KOPT-K1 (cell line): ENCODE data around the gene NHSL1.

Experiments
- H3K27ac ChIP-seq: fragments of 200-600 bp; sonication (generic); 2 replicates; pipeline ENCODE4 v1.5.1; 2016; ENCODE audit warnings: antibody characterized with exemption, mild to moderate bottlenecking, low read depth, low read length; ENCODE audit not compliant: poor library complexity, severe bottlenecking
- H3K36me3 ChIP-seq: fragments of 200-600 bp; sonication (generic); 2 replicates; pipeline ENCODE4 v1.5.1; 2017; ENCODE audit warnings: antibody characterized with exemption, mild to moderate bottlenecking, low read length, moderate library complexity; ENCODE audit not compliant: insufficient read depth
- H3K9me3 ChIP-seq: fragments of 200-600 bp; sonication (generic); 2 replicates; pipeline ENCODE4 v1.5.1; 2017; ENCODE audit warnings: antibody characterized with exemption, low read length, mild to moderate bottlenecking; ENCODE audit not compliant: insufficient read depth, poor library complexity, severe bottlenecking

The NHSL1 gene

DNA sequence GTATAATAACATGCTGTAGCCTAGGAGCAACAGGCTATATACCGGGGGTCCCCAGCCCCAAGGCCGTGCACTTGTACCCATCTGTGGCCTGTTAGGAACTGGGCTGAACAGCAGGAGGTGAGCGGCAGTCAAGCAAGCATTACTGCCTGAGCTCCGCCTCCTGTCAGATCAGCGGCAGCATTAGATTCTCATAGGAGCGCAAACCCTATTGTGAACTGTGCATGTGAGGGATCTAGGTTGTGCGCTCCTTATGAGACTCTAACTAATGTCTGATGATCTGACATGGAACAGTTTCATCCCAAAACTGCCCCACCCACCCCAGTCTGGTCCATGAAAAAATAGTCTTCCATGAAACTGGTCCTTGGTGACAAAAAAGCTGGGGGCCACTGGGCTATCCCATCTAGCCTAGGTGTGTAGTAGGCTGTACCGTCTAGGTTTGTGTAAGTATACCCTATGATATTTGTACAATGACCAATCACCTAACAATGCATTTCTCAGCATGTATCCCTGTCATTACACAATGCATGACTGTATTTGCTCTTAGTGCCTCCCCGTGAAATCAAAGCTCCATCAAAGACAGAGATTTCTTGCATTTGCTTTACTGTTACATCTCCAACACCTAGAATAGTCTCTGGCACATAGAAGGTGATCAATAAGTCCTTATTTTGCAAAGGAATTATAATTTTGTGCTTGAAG is 30.8 kb downstream of the NHSL1 start:
- no peaks in the 10 kb centered on the region for H3K9me3 ChIP-seq
- H3K27ac ChIP-seq: no peak overlapping the region
- H3K36me3 ChIP-seq: no peaks in the 10 kb centered on the region

DNA sequence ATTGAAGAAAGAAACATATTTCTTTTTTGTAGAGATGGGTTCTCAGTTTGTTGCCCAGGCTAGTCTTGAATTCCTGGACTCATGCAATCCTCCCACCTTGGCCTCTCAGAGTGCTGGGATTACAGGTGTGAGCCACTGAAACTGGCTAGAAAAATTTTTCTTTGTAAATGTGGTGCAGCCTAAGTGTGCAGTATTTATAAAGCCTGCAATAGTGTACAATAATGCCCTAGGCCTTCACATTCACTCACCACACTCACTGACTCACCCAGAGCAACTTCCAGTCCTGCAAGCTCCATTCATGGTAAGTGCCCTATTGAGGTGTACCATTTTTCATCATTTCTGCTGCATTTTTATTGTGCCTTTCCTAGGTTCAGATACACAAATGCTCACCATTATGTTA is 31.4 kb downstream of the NHSL1 start:
- Histone ChIP-seq H3K27ac (no peak overlapping the region), H3K36me3 (no peaks in the 10 kb centered on the region)

DNA sequence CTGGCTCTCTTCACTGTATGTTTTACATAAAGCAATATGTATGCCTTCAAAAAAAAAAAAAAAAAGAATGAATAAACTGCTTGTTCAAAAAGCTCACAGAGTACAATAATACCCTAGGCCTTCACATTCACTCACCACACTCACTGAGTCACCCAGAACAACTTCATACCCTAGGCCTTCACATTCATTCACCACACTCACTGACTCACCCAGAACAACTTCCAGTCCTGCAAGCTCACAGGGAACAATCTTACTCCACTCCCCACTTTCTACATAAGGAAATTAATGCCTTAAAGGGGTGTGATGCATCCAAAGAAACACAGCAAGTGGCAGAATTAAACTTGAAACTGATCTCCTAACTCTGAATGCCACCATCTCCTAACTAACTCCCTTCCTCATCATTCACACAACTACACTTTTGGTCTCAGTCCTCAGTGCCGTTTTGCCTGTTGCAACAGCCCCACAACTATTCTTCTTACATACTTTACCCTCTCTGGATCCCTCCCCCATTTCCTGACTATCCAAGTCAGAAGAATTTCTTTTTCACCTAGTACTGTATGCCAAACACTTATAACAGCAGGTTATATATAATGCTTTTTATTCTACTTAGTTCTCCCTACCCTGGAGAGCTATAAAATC is 34.2 kb downstream of the NHSL1 start:
- Histone ChIP-seq H3K27ac (no peak overlapping the region), H3K36me3 (no peaks in the 10 kb centered on the region), H3K9me3 (no peaks in the 10 kb centered on the region)

More for the DNA sequence above, 31.4 kb downstream of the NHSL1 start:
- H3K9me3 ChIP-seq: no peaks in the 10 kb centered on the region

DNA sequence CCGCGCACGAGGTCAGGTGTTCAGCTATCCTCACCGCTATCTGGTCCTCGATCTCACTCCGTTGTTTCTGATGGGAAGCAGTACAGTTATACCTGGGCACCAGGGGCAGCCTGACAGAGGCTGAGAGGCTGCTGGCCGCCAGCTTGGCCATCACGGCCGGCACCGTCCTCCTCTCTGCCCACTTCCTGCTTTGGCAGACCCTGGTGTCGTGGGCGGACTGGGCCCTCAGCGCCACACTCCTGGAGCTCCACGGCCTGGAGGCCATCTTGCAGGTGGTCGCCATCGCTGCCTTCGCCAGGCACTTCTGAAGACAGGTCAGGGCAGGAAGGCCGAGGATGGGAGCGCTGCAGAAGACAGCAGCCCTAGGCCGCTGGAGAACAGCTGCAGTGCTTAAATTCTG is 35.2 kb downstream of the NHSL1 start:
- Histone ChIP-seq H3K27ac (no peak overlapping the region), H3K36me3 (no peaks in the 10 kb centered on the region), H3K9me3 (no peaks in the 10 kb centered on the region)

DNA sequence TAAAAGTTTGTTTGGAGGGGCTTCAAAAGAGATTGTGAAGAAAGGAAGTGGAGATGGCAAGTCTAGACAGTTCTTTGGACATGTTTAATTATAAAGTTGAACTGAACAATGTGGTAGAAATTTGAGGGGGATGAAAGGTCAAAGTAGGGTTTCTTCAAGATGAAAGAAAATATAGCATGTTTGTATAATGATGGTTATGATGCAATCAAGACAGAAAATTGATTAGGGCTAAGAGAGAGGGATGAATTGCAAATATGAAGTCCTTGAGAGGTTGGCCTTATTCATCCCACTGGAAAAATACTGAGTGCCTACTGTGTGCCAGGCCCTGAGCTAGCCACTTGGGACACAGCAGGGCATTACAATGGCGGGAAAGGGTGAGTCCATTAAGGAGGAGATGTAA is 37.6 kb downstream of the NHSL1 start:
- no peaks in the 10 kb centered on the region for H3K36me3 ChIP-seq

DNA sequence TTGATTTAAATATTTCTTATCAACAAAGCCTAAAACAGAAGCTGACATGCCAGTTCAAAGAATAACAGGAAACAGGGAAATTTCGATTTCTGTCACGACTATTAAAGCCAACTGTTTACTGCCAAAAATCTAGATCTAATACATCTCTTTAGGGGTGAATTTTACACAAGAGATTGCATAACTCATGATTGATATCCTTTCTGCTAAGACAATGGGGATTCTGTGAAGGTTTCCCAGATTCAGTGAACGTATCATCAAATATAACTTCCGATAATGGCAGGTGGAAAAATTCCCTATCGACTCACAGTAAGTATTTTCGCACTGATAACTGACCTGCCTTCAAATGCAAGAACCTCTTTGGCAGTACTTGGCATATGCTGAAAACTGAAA is 42.9 kb downstream of the NHSL1 start:
- Histone ChIP-seq H3K36me3 (no peaks in the 10 kb centered on the region), H3K9me3 (no peaks in the 10 kb centered on the region), H3K27ac (peak overlapping the region; percentile 37)

More for the DNA sequence above, 37.6 kb downstream of the NHSL1 start:
- Histone ChIP-seq H3K9me3 (no peaks in the 10 kb centered on the region), H3K27ac (no peak overlapping the region)

DNA sequence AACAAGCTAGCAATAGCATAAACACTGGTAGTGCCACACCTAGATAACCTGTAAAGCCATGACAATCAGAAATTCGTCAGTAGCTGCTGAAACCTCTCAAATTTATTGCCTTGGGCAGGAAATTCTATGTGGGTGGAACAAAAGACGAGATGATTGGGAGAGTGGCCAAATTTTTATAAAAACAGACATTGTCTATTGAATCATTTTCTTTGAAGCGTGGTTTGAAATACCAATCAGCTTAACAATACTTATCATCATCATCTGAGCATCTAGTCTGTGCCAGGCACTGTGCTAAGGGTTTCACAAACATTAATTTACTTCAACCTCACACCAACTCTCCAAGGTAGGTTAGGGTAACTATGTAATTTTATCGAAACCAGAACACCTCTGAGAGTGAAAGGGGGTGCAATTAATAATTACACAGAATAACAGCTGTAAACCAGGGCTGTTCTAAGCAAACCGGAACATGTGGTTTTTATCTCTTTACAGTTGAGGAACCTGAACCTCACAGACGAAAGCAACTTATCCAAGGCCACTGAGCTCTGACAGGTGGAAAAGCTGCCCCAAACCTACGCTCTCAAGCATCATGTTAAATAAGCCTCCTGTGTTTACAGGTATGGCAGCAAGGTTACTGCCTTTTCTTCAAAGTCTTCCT is 43.4 kb downstream of the NHSL1 start:
- Histone ChIP-seq H3K36me3 (no peaks in the 10 kb centered on the region), H3K27ac (peak overlapping the region; percentile 37), H3K9me3 (no peaks in the 10 kb centered on the region)

DNA sequence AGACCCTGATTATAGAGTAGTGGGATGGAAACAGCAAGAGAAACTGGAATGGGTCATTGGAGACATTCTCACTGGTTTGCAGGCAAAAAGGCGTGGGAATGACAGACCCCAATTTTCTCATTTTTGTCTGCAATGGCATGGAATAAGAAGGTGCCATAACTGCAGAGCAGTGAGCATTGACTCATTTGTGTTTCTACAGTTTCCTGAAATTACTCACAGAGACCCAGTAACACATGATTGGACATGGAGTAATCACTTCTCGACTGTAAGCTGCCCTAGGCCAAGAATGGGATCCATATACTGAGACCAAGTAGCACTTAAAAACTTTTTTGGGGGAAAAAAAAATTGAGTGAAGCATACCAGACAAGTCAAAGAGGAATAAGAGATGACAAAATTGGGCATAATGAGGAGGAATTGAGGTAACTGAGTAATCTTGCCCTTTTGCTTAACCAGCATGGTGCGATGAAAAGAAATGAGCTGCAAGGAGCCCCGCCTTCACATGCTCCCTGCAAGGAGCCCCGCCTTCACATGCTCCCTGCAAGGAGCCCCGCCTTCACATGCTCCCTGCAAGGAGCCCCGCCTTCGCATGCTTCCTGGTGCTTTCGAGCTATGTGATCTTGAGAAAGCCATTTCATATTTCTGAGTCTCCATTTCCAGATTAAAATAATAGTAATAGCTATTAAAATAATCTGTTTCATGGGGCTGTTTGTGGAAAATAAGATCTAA is 44.1 kb downstream of the NHSL1 start:
- Histone ChIP-seq H3K9me3 (no peaks in the 10 kb centered on the region), H3K36me3 (no peaks in the 10 kb centered on the region), H3K27ac (peak overlapping the region; percentile 37)

DNA sequence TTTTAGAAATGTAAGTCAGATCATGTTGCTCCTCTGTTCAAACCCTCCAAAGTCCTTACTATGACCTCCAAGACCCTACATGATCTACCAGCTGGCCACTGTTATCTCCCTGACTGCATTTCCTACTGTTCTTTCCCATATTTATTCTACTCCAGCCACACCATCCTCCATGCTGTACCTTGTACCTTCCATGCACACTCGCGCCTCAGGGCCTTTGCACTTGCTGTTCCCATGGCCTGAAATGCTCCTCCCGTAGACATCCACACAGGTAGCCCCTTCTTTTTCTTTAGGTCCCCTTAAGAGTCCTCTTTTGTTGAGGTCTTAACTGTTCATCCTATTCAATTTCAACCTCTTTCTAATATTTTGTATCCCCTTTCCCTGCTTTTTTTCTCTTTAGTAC is 48.3 kb downstream of the NHSL1 start:
- no peak overlapping the region for H3K27ac ChIP-seq

DNA sequence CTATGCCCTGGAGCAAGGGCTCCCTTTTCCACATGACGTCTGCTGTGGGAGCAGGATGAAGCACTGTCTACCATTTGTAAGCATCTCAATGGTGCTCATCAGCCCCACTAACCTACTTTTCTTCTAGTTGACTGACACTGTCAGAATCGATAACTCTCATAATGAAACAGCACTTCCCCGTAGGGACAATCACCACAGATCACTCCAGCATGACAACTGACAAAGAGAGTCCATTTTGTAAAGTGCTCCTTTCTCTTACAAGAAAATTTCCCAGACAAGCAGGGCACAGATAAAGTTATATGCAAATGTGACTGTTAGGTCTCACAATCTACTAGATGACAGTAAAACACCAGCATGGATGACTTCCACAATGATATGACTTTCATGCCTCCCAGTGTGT is 48.8 kb downstream of the NHSL1 start:
- no peak overlapping the region for H3K27ac ChIP-seq

More for the DNA sequence above, 48.3 kb downstream of the NHSL1 start:
- Histone ChIP-seq H3K9me3 (no peaks in the 10 kb centered on the region), H3K36me3 (no peaks in the 10 kb centered on the region)

DNA sequence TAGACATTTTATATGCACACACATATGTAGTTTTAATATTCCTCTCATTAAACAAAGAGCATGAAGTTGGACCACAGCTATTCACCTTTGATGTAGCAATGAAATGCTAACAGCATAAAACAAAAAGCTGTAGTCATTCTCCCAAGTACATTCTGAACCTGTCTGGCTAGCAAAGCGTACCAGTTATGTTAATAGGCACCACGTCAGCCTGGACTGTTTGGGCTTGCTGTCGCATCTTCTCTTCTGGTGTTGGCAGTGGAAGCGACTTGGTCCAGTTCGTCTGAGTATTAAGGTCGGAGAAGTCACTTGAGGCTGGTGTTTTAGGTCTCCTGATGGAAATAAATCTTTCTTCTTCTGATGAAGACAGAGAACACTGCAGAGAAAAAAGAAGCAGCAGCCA is 52.5 kb downstream of the NHSL1 start:
- no peaks in the 10 kb centered on the region for H3K36me3 ChIP-seq
- H3K9me3 ChIP-seq: no peaks in the 10 kb centered on the region
- no peak overlapping the region for H3K27ac ChIP-seq

More for the DNA sequence above, 48.8 kb downstream of the NHSL1 start:
- Histone ChIP-seq H3K9me3 (no peaks in the 10 kb centered on the region), H3K36me3 (no peaks in the 10 kb centered on the region)

DNA sequence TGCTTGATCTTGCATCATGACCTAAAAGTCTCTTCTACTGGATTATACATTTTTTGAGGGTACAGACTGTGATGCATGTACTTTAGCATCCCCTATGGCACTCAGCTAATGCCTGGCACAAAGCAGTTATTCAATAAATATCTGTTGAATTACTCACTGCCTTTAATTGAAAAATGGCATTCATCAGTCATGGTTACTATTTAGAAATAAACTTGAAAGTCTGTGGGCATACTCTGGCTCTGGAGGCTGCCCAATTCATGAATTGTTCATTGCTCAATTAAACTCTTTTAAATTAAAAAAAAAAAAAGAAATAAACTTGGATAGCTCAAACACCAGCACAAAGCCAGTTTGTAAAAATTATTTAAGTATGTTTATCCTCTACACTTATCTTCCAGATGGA is 55.3 kb downstream of the NHSL1 start:
- no peak overlapping the region for H3K27ac ChIP-seq
- H3K9me3 ChIP-seq: no peaks in the 10 kb centered on the region
- H3K36me3 ChIP-seq: no peaks in the 10 kb centered on the region

DNA sequence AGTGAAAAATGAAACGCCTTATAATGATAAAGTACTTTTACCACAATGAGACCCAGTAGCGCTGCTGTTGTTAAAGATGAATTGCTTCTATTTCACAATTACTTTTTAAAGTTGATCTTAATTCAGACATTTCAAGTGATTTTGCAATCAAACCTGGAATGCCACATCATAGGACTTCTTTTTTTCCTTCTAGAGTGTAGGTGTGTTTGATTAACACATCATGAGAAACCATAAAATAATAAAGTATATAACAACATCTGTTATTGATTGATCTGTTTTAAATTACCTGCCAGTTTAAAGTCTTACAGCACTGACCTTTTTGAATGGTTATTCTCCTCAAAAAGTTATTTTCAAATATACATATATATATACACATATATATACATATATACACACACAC is 56.6 kb downstream of the NHSL1 start:
- Histone ChIP-seq H3K9me3 (no peaks in the 10 kb centered on the region), H3K27ac (no peak overlapping the region), H3K36me3 (no peaks in the 10 kb centered on the region)

DNA sequence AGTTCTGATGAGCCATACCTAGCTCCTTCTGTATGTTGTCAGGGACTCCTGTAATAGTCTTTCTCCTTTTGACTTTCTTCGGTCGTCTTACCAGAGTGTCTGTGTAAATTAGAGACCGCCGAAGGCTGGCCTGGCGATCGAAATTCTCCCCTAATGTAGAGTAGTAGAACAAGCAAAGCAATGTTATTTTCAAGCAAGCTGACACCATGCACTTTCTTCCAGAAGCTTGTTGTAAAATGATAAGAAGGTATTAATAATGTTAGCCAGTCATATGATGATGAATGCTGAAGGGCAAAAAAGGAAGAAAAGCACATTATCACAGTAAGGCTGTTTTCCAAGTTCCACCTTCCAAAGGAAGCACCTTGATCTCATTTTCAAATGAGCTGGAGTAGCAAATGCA is 57.3 kb downstream of the NHSL1 start:
- no peaks in the 10 kb centered on the region for H3K9me3 ChIP-seq
- no peak overlapping the region for H3K27ac ChIP-seq
- H3K36me3 ChIP-seq: no peaks in the 10 kb centered on the region

DNA sequence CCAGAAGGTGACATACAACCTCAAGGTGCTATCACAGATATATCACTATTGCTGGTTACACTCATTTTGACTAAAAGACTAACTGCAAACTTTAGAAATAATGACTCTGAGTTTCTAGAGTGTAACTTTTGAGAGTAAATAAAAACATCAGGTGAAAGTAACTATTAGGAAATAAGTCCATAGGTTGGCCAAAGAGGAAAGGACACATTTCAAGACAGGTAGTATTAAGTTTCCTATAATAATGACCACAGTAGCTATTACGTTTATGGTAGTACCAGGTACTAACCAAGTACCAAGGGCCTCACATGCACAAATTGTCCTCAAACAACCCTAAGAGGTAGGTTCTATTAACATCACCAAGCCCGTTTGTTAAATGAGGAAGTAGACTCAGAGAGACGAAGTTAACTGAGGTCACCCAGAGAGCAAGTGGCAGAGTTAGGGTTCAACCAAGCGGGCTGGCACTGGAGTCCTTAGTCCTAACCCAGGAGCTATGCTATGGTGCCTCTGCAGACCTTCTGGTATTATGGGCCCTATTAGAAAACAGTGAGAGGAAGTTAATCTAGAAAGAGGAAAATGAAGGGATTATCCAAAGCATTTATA is 58.4 kb downstream of the NHSL1 start:
- no peaks in the 10 kb centered on the region for H3K36me3 ChIP-seq
- H3K9me3 ChIP-seq: no peaks in the 10 kb centered on the region
- H3K27ac ChIP-seq: no peak overlapping the region
